NOMO-1 treated with dmso at 0.1 percent for 144 hours (cell line): Measurements from ENCODE around the gene ARHGAP10.
"Not testable (repeated sequence)": the region's sequence is repeated elsewhere in the genome, so short reads cannot be mapped to it uniquely, and the experiment has no call there.

Source experiments
- DNase-seq: peaks from one replicate; lab custom pipeline; 2025; ENCODE audit not compliant: unreplicated experiment; lab: John Stamatoyannopoulos, UW

Gene ARHGAP10

GRCh38 chr4:147791865-147792264 is 60.0 kb downstream of the ARHGAP10 start:
- DNase-seq, result no peak

GRCh38 chr4:147793569-147794313 is 61.9 kb downstream of the ARHGAP10 start:
- no peak for DNase-seq

GRCh38 chr4:147794314-147794680 is 62.4 kb downstream of the ARHGAP10 start:
- DNase-seq, result no peak

GRCh38 chr4:147794787-147795413 is 63.0 kb downstream of the ARHGAP10 start:
- no peak for DNase-seq

- not testable (repeated sequence) for DNase-seq
Observed at GRCh38 chr4:147799057-147799456, 67.2 kb downstream of the ARHGAP10 start.

- peak; percentile 71 for DNase-seq
Observed at GRCh38 chr4:147799986-147800555, 68.2 kb downstream of the ARHGAP10 start.

GRCh38 chr4:147801820-147802219 is 69.9 kb downstream of the ARHGAP10 start:
- no peak for DNase-seq

- DNase-seq, result no peak
Observed at GRCh38 chr4:147802346-147802745, 70.5 kb downstream of the ARHGAP10 start.

- no peak for DNase-seq
Observed at GRCh38 chr4:147805946-147806345, 74.1 kb downstream of the ARHGAP10 start.

GRCh38 chr4:147808447-147808846 is 76.6 kb downstream of the ARHGAP10 start:
- DNase-seq, result no peak

GRCh38 chr4:147809211-147809610 is 77.3 kb downstream of the ARHGAP10 start:
- DNase-seq, result peak; percentile 31

GRCh38 chr4:147811878-147812277 is 80.0 kb downstream of the ARHGAP10 start:
- no peak for DNase-seq

- no peak for DNase-seq
Observed at GRCh38 chr4:147813109-147813773, 81.4 kb downstream of the ARHGAP10 start.

GRCh38 chr4:147813973-147814372 is 82.1 kb downstream of the ARHGAP10 start:
- DNase-seq, result no peak

- no peak for DNase-seq
Observed at GRCh38 chr4:147814376-147814775, 82.5 kb downstream of the ARHGAP10 start.

GRCh38 chr4:147815741-147816140 is 83.9 kb downstream of the ARHGAP10 start:
- no peak for DNase-seq

GRCh38 chr4:147816382-147817254 is 84.7 kb downstream of the ARHGAP10 start:
- DNase-seq, result no peak

GRCh38 chr4:147820975-147821374 is 89.1 kb downstream of the ARHGAP10 start:
- DNase-seq, result no peak

GRCh38 chr4:147821555-147821954 is 89.7 kb downstream of the ARHGAP10 start:
- DNase-seq, result no peak

- no peak for DNase-seq
Observed at GRCh38 chr4:147822128-147822527, 90.2 kb downstream of the ARHGAP10 start.

- no peak for DNase-seq
Observed at GRCh38 chr4:147823130-147823529, 91.2 kb downstream of the ARHGAP10 start.
